ENCODE results near the gene CD300E. TPM values are rescaled to one million over a fixed set of nuclear protein-coding genes. Genes with fewer than 3 reads are reported as not detected.

Gene CD300E
- total and polyA plus RNA-seq, 9 donors: 0.11 to 1.1 (median 0.30) TPM

- intact Hi-C loops (cut with DNase I): no loop called here
- H3K36me3 ChIP-seq: no peaks in the 10 kb centered on the region
- no peaks in the 10 kb centered on the region for H3K9me3 ChIP-seq
- H3K27ac ChIP-seq: no peak overlapping the region
- 65 to 76% (median 69%) methylated on average over 6 of the region's 6 CpGs for WGBS, 3 donors
- H3K27me3 ChIP-seq: no peaks in the 10 kb centered on the region
- DNase-seq: no peak
- TF ChIP-seq CTCF (IDR thresholded peaks at IDR 0.05) (no peak), EP300 (IDR thresholded peaks at IDR 0.05) (no peak), POLR2A (IDR thresholded peaks at IDR 0.05) (no peak)
- H3K4me3 ChIP-seq: no peak overlapping the region
- no peaks in the 10 kb centered on the region for H3K4me1 ChIP-seq (ENCODE audit: insufficient read depth)
Observed at GRCh38 chr17:74595037-74595750, 28.3 kb downstream of the CD300E start.

- no peaks in the 10 kb centered on the region for H3K27me3 ChIP-seq
- H3K4me3 ChIP-seq: no peak within 1 kb of the TSS
- TF ChIP-seq POLR2A (IDR thresholded peaks at IDR 0.05) (no peak), CTCF (IDR thresholded peaks at IDR 0.05) (no peak), EP300 (IDR thresholded peaks at IDR 0.05) (no peak)
- WGBS, 3 donors: 66 to 75% (median 73%) methylated on average over 14 of the region's 14 CpGs
- DNase-seq: no peak
- intact Hi-C loops (cut with DNase I): no loop called here
- no peaks in the 10 kb centered on the region for H3K36me3 ChIP-seq
- H3K9me3 ChIP-seq: no peaks in the 10 kb centered on the region
- H3K27ac ChIP-seq: no peak within 1 kb of the TSS
- no peaks in the 10 kb centered on the region for H3K4me1 ChIP-seq (ENCODE audit: insufficient read depth)
Observed at GRCh38 chr17:74592087-74592990, 31.2 kb downstream of the CD300E start, which contains the start of gene CD300LD. CD300LD (minus strand) TSS chr17:74592283; CDS start chr17:74592202, 81 bp downstream.

GRCh38 chr17:74591503-74591902, 32.0 kb downstream of the CD300E start:
- Histone ChIP-seq H3K4me3 (no peak overlapping the region), H3K36me3 (no peaks in the 10 kb centered on the region), H3K27me3 (no peaks in the 10 kb centered on the region), H3K4me1 (ENCODE audit: insufficient read depth) (no peaks in the 10 kb centered on the region), H3K27ac (no peak overlapping the region), H3K9me3 (no peaks in the 10 kb centered on the region)
- DNase-seq: no peak
- WGBS, 3 donors: 74 to 81% (median 74%) methylated on average over 1 of the region's 1 CpG
- TF ChIP-seq POLR2A (IDR thresholded peaks at IDR 0.05) (no peak), EP300 (IDR thresholded peaks at IDR 0.05) (no peak), CTCF (IDR thresholded peaks at IDR 0.05) (no peak)
- intact Hi-C loops (cut with DNase I): no loop called here

GRCh38 chr17:74585711-74586110, 37.8 kb downstream of the CD300E start:
- H3K9me3 ChIP-seq: no peaks in the 10 kb centered on the region
- intact Hi-C loops (cut with DNase I): no loop called here
- H3K4me1 ChIP-seq (ENCODE audit: insufficient read depth): no peaks in the 10 kb centered on the region
- no peak overlapping the region for H3K4me3 ChIP-seq
- WGBS, 3 donors: 76 to 77% (median 76%) methylated on average over 5 of the region's 5 CpGs
- TF ChIP-seq EP300 (IDR thresholded peaks at IDR 0.05) (no peak), CTCF (IDR thresholded peaks at IDR 0.05) (no peak), POLR2A (IDR thresholded peaks at IDR 0.05) (no peak)
- H3K27ac ChIP-seq: no peak overlapping the region
- no peaks in the 10 kb centered on the region for H3K27me3 ChIP-seq
- no peaks in the 10 kb centered on the region for H3K36me3 ChIP-seq
- no peak for DNase-seq
